ENCODE results near the gene OR51E2.
"Not testable (repeated sequence)": the region's sequence is repeated elsewhere in the genome, so short reads cannot be mapped to it uniquely, and the experiment has no call there.

Gene OR51E2, protein sequence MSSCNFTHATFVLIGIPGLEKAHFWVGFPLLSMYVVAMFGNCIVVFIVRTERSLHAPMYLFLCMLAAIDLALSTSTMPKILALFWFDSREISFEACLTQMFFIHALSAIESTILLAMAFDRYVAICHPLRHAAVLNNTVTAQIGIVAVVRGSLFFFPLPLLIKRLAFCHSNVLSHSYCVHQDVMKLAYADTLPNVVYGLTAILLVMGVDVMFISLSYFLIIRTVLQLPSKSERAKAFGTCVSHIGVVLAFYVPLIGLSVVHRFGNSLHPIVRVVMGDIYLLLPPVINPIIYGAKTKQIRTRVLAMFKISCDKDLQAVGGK

DNA sequence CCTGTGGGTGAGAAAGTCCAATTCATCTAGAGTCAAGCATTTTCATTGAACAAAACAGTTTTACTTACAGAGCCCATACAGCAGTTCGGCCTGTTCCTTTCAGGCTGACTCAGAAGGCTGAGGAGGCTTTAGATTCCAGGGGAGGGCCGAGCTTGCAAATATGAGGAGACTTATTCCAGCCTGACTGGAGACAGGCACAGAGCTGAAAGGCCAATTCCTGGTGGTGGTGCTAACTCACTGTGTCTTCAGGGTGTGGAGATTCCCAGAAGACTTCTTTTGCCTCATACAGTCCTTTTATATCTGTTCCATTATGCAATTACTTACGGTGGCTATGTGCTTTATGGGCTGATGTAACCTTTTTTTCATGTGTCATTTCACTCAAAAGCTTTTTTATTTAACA is at the start of gene OR51E2:
TSS of gene OR51E2 (minus strand) at position 269 of the 400 bp plus-strand sequence. CDS start 15,142 bp downstream, outside the sequence.
- no peak for DNase-seq (ENCODE audit: low spot score)

DNA sequence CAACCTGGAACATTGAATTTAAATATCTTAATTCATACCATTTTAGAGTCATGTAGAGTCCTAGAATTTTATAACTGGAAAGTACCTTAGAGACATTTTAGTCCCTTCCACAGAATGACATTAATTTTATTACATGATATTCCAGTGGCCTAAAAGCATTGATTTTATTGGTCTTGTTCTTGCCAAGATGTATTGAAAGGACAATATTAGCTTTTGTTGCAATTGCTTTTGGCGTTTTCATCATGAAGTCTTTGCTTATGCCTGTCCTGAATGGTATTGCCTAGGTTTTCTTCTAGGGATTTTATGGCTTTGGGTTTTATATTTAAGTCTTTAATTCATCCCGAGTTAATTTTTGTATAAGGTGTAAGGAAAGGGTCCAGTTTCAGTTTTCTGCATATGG is 43.1 kb upstream of the OR51E2 start:
- DNase-seq (ENCODE audit: low spot score): no peak

DNA sequence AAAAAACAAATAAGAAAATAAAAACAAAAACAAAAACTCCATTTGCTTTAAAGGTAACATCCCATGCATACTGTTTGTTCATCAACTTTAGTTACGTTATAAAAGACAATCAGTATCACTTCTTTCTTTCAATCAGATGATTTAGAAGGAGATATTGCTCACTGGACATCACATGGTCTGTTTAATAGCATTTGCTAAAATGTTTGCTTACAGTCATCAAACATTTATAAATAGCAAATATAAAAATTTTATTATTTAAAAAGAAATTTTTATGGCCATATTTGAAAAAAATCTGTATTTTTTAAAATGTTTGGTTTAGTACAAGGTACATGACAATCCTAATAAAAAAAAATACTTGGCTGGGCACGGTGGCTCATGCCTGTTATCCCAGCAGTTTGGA is 29.5 kb upstream of the OR51E2 start:
- no peak for DNase-seq (ENCODE audit: low spot score)

DNA sequence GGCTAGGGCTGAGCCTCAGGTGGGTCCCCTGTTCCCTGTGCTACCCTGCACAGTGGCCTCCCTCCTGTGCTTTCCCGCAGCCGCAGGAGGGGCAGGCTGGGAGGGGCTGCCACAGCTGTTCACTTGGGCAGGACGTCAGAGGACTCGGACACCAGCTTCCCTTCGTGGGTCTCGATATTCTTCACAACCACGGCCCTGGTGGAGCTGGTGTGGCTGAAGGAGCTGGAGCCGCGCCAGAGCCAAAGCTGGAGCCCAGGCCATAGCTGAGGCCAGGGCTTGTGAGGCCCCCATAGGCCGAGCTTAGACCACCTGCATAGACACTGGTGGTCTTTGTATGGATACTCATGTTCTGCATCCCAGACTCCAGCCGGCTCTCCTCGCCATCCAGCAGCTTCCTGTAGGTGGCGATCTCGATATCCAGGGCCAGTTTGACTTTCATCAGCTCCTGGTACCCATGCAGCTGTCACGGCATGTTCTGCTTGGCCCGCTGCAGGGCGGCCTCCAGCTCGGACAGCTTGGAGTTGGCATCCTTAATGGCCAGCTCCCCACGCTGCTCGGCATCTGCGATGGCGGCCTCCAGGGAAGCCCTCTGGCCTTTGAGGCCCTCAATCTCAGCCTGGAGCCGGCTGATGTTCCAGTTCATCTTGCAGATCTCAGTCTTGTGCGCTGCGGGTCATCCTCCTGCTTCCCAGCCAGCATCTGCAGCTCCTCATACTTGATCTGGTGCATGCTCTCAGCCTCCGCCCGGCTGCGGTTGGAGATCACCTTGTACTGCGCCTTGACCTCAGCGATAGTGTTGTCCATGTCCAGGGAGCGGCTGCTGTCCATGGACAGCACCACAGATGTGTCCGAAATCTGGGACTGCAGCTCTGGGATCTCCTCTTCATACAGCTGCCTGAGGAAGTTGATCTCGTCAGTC is 25.2 kb upstream of the OR51E2 start:
- not testable (repeated sequence) for DNase-seq (ENCODE audit: low spot score)

DNA sequence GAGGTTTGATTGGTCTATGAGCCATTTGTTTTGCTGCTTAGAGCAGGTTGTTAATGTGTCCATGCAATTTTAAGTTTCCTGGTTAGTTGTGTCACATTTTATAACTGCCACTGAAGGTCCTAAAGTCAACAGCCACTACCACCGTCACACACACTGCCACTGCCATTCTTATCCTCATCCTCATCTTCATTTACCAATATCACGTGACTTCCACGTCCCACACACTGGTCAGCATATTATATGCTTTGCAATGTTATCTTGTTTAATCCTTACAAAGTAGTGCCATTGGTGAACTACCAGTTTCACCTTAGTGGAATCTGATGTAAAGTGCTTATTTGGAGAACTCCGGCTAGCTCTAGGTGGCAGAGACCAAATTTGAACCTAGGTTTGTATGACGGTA is 16.6 kb upstream of the OR51E2 start:
- DNase-seq (ENCODE audit: low spot score): no peak

DNA sequence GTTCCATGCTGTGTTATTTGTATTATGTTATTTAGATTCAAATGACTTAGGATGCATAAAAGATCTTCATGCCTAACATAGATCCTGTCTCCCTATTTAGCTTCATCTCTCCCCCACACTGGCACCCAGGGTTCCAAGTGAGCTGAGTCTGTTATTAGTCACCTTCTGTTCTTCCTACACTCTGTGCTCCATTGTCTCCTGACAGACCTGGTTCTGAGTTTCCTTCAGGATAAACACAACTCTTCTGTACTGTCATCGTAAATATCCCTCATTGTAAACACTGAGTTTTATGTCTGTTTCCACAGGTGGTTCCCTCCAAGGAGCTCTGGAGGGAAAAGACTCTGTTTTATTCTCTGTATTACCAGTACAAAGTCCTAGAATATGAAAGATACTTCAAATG is 15.6 kb upstream of the OR51E2 start:
- DNase-seq (ENCODE audit: low spot score): no peak

DNA sequence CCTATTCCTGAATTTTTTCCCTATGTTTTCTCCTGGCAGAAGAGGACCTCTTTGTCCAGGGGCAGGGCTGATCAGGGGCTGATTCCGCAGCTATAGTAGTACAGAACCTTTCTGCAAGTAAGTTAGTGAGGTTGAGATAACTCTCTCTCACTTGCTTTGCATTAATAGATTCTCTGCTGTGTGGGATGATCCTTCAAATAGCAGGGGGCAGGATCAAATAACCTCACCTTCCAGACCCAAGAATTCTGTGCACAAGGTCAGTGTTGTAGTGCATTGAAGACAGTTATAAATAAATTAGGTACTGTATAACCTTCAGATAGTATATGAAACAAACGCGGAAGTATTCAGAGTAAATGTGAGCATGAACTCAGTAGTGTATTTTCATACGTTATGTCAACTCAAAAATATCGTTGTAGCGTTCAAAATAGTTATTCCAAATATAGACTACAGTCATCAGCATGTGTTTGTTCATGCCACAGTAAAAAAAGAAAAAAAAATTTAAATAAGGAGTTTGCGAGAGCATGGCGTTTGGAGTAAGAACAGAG is 7.2 kb upstream of the OR51E2 start:
- no peak for DNase-seq (ENCODE audit: low spot score)

DNA sequence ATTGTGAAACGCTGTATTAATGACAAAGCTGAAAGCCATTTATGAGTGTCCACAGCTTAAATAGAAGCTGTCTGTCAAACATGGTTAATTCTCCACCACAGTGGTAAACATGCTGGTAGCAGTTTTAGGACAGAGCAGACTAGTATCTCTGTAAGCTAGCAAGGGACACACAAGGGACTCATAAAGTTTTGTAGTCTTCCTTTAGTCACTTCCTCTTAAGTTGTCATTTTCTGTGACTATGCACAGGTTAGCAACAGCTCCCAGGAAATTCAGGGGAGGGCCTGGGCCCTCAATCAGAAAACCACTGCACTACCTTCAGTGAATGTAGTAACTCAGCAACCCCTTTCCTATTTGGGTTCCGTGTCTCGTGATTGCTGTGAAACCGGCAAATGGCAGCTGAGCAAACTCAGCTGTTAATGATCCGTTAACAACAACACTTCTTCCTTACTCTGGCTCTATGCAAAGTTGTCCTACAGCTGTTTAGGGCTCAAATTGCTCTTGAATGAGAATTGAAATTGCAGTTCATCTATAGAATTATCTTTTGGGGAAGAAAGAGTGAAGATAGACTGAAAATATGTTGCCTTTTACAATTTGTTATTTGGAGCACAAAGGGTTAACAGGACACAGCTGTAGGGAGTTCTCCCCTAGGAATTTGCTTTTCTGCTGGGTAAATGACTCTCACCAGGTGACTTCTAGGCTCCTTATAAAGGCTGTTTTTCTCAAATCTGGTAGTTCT is 6.6 kb upstream of the OR51E2 start, which contains the start of gene MMP26:
TSS of gene MMP26 (plus strand) at position 731 of the 736 bp plus-strand sequence.
- DNase-seq (ENCODE audit: low spot score): no peak

DNA sequence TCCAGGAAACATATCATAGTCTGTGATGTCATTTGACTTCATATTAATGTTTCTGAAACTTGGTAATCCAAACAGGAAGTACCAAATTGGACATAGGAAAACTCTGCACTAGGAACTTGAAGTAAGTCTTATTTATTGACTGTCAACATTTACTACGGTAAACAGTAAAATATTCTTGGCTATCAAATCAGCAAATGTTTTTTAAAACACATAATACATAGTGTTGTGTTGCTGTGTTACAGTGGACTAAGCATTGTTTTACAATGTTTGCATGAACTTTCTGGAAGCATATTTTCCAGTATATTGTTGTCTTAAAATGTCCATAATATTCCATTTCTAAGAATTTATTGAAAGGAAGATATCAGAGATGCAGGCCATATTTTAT is 2.8 kb upstream of the OR51E2 start:
- DNase-seq (ENCODE audit: low spot score): no peak

DNA sequence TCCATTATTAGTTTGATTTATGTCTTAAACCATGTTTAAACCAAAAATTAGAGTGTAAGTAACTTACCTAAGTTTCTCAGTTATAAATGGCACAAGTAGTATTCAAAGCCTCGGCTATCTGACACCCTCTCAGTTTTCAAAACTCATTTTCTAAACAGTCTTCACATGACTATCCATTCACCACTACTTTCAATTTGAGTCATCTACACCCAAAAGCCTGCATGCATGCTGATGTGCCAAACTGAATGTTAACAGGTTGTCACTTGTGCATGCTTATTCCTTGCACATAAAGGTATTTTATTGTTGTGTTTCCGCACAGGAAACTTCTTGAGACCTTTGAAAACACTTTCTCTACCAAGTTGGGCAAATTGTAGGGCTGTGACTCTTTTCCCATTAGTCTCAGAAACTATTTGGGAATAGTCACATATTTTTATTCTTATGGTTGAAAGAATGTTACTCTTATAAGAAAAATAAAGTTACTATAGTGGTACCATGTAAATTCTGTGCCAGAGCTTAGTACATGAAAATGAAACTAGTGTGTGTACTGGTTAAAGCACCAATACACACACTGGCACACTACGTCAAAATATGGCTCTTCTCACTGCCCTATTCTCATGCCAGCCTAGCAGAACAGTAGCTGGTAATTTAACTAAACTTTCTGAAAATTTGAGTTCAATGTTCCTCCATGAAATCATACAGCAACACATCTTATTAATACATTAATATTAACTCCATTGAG is 2.2 kb upstream of the OR51E2 start:
- no peak for DNase-seq (ENCODE audit: low spot score)

DNA sequence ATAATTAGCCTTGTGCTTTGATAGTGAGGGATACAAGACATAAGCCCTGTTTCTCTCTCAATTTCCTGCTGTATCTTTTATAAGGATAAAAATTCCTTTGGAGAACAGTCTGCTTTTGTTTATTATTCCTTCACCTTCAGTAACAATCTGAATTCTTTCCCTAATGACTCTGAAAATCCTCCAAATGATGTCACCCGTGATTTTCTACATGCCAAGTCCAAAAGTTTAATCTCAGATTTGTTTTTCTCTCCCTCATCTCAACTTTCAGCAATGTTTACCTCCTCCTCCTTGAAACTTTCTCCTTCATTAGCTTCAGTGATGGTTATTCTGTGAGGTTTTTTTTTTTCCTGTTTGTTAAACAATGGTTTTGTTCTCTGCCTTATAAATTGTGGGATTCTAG is 2.2 kb downstream of the OR51E2 start:
- no peak for DNase-seq (ENCODE audit: low spot score)

DNA sequence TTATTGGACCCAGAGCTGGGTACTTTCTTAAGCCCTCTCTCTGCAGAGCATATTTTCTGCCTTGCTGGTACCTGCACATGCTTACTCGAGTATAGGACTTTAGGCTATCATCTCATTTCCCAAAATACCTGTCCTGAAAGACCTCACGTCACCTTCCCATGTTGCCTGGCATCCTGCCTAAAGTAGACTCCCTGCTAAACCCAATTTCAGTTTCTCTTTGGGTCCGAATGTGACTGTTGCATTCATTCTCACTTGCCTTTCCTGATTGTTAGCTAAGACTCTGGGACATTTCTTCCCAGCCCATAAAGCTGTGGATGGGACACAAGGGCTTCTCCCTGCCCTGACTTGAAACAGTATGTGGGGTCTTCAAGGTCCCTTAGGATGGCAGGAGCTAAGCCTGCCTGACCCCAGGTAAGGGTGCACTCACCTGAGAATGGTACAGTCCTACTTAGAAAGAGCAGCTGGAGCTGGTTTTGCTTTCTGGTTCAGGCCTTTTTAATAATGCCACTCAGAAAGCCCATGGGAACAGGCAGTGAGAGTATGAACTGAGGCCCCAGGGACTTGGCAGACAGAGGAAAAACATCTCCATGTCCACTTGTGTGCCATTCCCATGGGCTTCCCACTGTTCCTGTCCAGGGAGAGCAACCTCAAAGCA is 12.9 kb downstream of the OR51E2 start:
- DNase-seq (ENCODE audit: low spot score): no peak

DNA sequence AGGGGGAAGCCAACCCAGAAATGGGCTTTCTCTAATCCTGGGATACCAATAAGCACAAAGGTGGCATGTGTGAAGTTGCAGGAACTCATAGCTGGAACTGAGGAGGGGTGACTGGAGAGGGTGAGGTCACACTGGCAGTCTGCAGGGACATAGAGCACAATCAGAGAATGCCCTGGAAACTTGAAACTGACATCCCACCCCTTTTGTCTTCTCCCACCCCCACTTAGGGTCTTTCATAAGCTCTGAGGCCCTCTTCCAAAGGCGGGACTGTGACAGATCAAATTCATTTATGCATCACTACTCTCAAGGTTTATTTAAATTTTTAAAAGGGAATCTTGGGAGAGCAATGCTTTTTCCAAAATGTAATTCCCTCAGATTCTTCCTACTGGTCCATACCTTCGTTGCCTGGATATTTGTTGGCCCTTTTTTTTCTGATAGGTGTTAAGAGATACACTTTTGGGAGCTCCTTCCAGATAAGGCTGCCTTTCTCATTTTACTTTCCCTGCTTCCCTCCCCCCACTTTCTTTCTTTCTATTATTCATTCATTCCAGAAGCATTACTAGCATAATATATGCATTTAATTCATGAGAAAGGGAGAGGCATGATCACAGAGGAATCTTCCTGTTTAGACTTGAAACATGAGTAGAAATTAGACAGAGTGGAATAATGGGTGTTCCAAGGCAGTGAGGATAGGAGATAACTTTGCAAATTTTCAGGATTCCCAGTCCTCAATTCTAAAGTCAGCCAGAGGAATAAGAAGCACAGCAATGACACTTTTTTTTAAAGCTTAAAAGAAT is 14.8 kb downstream of the OR51E2 start:
- no peak for DNase-seq (ENCODE audit: low spot score)

DNA sequence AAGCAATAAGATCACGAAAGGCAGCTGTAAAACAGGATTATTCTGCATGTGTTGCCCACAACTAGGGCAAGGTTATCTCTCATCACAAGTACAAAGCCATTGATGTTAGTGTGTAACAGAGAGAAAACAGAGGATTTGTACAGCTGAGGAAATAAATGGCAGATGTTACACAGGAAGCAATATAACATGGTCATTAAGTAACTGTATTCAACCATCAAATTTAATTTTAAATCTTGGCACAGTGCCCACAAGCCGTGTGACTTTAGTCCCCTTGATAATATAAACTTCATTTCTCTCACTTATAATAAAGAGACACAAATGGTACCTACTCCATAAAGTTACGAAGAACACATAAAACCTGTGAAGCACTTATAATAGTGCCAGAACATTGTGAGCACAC is 17.3 kb downstream of the OR51E2 start:
- DNase-seq (ENCODE audit: low spot score): no peak

DNA sequence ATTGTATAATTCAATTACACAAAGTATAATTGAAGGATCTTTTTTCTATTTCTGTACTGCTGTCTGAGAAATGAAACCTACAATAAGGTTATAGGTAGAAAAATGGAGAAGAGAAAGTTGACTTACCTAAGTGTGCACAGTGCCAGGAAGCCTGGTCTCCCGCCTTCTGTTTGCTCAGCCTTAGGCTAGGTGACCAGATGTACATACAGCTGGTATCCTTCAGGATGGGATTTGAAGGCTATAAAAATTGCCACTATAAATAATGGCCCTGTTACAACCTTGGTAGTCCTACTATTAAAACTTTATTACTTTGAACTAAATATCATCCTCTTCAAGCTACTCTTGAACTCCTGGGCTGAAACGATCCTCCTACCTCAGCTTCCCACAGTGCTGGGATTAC is 19.7 kb downstream of the OR51E2 start:
- no peak for DNase-seq (ENCODE audit: low spot score)

DNA sequence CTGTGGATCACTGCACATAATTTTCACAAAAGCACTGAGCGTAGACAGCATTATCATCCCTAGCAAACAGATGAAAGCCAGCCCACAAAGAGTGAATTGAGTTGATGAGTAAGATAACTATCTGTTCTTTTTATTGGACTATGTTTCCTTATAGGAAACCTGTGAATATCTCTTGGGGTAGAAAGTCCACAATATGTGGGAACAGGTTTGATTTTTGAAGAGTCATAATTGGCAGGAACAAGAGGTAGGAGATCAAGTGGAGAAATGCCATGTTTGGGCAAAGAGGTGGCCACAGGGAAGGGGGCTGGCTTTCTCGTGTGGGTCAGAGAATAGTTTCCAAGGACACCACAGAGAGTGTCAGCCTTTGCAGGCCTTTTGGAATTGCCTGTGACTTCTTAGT is 23.9 kb downstream of the OR51E2 start:
- no peak for DNase-seq (ENCODE audit: low spot score)

DNA sequence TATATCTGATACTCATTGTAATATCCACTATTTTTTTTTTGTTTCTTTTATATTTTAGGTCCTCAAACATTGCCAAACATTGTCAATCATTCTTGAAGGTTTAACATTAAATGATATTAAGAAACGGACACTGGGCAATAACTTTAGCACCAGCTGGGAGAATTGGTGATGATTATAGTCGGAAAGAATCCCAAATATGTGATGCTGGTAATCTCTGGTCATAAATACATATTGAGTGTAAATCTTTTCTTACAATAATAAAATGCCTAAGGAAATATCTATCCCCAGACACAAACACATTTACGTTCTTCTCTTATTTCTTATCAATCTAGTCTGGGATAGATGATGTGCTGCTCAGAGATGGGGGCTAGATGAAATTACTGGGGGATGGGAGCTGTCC is 25.2 kb downstream of the OR51E2 start:
- no peak for DNase-seq (ENCODE audit: low spot score)

DNA sequence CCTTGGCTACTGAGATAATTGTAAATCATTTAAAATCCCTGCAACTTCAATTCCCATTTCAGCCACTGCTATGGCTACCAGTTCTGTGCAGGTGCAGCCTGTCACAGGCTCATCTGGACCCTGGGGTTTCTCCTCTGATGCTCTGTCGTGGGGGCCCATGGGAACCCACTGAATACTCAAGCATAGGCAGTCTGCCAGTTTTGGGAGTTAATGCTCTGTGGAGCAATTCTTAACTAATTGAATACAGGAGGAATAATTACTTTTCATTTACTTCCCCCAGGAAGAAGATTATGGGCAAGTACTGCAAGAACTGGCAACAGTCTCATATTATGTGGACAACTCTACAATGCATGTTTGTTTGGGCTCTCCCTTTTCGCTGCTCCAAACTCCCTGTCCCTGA is 25.9 kb downstream of the OR51E2 start:
- no peak for DNase-seq (ENCODE audit: low spot score)

DNA sequence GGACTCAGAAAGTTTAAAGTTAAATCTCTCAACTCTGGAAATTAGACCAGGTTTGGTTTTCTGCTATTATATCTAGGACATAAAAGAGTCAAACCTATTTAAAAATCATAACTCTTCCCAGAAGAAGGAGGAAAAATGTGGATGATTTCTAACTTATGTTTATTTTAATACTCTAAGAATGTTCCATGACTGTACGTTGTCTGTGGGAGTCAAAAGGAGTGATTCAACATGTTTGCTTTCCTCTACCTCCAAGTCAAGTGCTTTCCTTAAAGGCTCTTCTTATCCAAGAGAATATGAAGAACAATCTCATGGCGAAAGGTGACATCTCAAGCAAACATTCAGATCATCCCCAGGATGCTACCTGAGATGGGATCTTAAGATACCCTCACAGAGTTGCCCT is 32.2 kb downstream of the OR51E2 start:
- DNase-seq (ENCODE audit: low spot score): no peak

DNA sequence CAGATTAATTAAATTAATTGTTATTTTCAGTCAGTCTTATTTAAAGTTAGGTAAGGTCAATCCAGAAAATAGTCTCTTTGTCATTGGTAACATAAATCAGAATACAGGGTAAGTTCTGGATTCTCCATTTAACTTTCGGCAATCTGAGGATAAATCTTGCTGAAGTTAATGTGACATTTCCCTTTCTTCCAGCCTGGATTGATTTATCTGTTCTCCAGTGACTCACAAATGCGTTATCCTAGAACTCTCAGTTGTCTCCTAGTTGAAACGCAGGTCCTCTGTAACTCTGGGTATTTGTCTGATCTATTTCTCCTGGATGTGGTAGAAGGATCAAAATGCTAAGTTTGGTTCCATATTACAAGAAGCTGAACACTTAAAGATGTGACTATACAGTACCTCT is 32.9 kb downstream of the OR51E2 start:
- no peak for DNase-seq (ENCODE audit: low spot score)

Data from D341Med (cell line).